Lung (tissue), 12 donors: Measurements from ENCODE around the gene MLLT3. TPM values are rescaled to one million over a fixed set of nuclear protein-coding genes. Genes with fewer than 3 reads are reported as not detected.

Source experiments
- ATAC-seq: fragments of 200-7000 bp; cut with Tn5 transposase; one replicate; pipeline ENCODE4 v1.9.1; 2020; ENCODE audit warnings: moderate number of reproducible peaks; ENCODE audit not compliant: insufficient read depth, low FRiP score
- DNase-seq, 3 donors: peaks; one replicate each; pipeline ENCODE4 v3.0.0-alpha.2; 2013 to 2017
- H3K27ac ChIP-seq, 2 donors: one replicate each; pipeline ENCODE4 v1.5.1; 2013; ENCODE audit warnings: mild to moderate bottlenecking in 2 of 2, moderate library complexity in 2 of 2, control low read depth in 1 of 2, inconsistent platforms in 1 of 2, low read depth in 1 of 2, low read length in 1 of 2
- H3K27me3 ChIP-seq, 3 donors: one replicate each; pipeline ENCODE4 v1.5.1; 2013; ENCODE audit warnings: low read length in 2 of 3; ENCODE audit not compliant: control insufficient read depth in 3 of 3, insufficient read depth in 3 of 3
- H3K36me3 ChIP-seq, 4 donors: one replicate each; pipeline ENCODE4 v1.5.1; 2013; ENCODE audit warnings: low read length in 4 of 4, mild to moderate bottlenecking in 1 of 4, moderate library complexity in 1 of 4; ENCODE audit not compliant: control insufficient read depth in 4 of 4, insufficient read depth in 4 of 4
- H3K4me1 ChIP-seq, 5 donors: one replicate each; pipeline ENCODE4 v1.5.1; 2013; ENCODE audit warnings: low read length in 5 of 5, mild to moderate bottlenecking in 2 of 5, moderate library complexity in 1 of 5; ENCODE audit not compliant: control insufficient read depth in 5 of 5, insufficient read depth in 5 of 5
- H3K4me3 ChIP-seq: one replicate; pipeline ENCODE4 v1.5.1; 2013; ENCODE audit warnings: mild to moderate bottlenecking, control low read depth, moderate library complexity
- H3K9ac ChIP-seq, 2 donors: one replicate each; pipeline ENCODE4 v1.5.1; 2013; ENCODE audit warnings: low read length in 2 of 2, control low read depth in 1 of 2; ENCODE audit not compliant: insufficient read depth in 1 of 2
- H3K9me3 ChIP-seq, 4 donors: one replicate each; pipeline ENCODE4 v1.5.1; 2013; ENCODE audit warnings: low read length in 3 of 4, mild to moderate bottlenecking in 1 of 4, moderate library complexity in 1 of 4; ENCODE audit not compliant: control insufficient read depth in 4 of 4, insufficient read depth in 3 of 4
- WGBS, 2 donors: extraction: QIAGEN DNeasy Blood & Tissue Kit; methylation state at CpG; one replicate each; pipeline ENCODE4 v1.1.7; 2013; 5-methylcytosine and 5-hydroxymethylcytosine counted together
- polyA plus RNA-seq, 2 donors: library from polyadenylated mRNA; stranded (reverse); fragments of 200-250 nt; gene quantifications; one replicate each; pipeline ENCODE4 v1.2.1, GENCODE V29; 2013
- total RNA-seq, 2 donors: library from RNA; depleted of rRNA in 1 of 2; stranded (reverse); fragments of >200 nt in 1 of 2; gene quantifications; one replicate each; pipeline ENCODE4 v1.2.1, GENCODE V29; 2014 to 2021
- TF ChIP-seq, protein P1 (sequence below): IDR thresholded peaks from 2 replicates; pipeline ENCODE4 v1.5.1; 2012; ENCODE audit warnings: mild to moderate bottlenecking; ENCODE audit errors: control extremely low read depth, extremely low read depth
- donor health status: control.
- donor health status: control.
- donor health status: Bipolar disorder and iron deficiency.
- donor health status: healthy.
- donor health status: DM: yes; HTN: yes; CAD: no.

Gene MLLT3
- total and polyA plus RNA-seq, 4 donors: 7.1 to 43.1 (median 13.7) TPM

DNA sequence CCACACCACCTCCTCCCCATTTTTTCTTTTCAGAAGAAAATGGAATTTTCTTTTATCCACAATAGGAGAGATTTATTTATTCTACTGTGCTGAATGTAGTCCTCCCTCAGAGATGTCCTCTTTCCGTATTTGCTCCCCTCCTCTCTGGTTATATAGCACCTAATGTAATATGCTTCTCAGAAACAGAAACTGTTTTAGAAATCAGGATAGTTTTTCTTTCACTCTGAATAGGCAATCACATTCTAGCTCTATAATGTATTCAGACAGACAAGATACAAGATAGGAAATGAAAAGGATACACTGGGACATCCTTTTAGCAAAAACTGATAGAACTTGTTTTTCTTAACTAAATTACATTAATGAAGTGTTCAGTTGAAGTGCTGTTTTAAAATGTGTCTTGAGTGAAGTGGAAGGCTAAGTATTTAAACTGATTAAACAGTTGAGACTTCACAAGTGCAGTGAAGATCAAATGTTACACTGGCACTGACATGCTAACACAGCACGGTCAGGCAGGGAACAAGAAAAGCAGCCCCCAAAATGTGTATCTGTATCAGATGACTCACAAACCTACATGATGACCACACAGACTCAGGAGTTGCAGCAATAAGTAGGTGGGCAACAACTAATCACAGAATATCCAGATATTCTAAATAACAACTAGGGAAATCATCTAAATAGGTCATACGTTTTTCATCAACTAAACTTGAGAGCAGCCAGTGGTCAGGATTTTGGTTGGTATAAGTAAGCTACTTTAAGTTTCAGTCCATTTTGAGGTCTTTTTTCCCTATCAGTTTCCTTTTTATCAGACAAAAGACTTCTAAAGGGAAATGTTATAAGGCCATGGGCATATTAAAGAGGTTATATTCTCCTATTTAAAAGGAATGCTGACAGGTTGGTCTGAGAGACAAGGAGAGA, 260.4 kb downstream of the MLLT3 start:
- TF ChIP-seq, protein P1, sequence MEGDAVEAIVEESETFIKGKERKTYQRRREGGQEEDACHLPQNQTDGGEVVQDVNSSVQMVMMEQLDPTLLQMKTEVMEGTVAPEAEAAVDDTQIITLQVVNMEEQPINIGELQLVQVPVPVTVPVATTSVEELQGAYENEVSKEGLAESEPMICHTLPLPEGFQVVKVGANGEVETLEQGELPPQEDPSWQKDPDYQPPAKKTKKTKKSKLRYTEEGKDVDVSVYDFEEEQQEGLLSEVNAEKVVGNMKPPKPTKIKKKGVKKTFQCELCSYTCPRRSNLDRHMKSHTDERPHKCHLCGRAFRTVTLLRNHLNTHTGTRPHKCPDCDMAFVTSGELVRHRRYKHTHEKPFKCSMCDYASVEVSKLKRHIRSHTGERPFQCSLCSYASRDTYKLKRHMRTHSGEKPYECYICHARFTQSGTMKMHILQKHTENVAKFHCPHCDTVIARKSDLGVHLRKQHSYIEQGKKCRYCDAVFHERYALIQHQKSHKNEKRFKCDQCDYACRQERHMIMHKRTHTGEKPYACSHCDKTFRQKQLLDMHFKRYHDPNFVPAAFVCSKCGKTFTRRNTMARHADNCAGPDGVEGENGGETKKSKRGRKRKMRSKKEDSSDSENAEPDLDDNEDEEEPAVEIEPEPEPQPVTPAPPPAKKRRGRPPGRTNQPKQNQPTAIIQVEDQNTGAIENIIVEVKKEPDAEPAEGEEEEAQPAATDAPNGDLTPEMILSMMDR: no peak
- H3K9me3 ChIP-seq: no peaks in the 10 kb centered on the region
- ATAC-seq (no peak), DNase-seq (no peak)
- peaks cover 0 to 8% (median 3%) of the 10 kb centered on the region in 4 donors for H3K36me3 ChIP-seq
- WGBS, 2 donors: 66 to 80% methylated on average over 3 of the region's 3 CpGs
- no peak overlapping the region for H3K9ac ChIP-seq
- H3K27me3 ChIP-seq: no peaks in the 10 kb centered on the region
- no peak overlapping the region for H3K27ac ChIP-seq
- no peak overlapping the region for H3K4me3 ChIP-seq
- peaks cover 0 to 13% (median 8%) of the 10 kb centered on the region in 5 donors for H3K4me1 ChIP-seq

DNA sequence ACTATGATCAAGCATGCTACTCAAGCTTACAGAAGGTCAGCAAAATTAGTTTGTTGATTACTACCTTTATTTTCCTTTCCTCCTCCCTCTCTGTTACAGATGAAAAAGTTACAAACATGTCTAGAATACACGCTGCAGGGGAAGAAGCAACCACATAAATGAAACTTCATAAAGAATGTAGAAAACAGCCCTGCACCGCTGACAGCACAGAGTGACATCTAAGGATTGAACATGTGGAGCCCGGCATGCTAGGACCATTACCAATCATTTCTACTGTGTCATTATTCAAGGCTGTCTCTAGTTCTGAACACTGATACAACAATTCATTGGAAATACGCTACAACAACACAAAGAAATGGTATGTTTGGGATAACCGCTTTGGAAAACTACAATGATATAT, 261.1 kb downstream of the MLLT3 start:
- H3K4me3 ChIP-seq: no peak overlapping the region
- TF ChIP-seq, protein P1: no peak

DNA sequence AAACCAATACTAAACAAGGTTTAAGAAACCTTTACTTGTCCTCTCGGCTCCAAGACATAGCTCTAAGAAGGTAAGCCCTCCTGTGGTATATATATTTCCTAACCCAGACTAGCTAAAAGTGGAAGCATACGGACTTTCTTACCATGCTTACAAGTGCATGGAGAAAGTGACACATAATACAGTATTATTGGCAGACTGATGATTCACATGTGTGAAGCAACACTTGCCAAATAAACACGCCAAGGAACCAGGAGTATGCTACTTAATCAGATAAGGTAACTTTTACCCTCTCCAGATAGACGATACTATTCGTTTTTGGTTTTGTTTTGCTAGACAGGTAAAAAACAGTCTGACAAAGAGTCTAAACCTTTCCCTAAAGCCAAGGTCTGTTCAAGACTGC, 264.1 kb downstream of the MLLT3 start:
- TF ChIP-seq, protein P1: no peak
- peaks cover 0 to 8% (median 3%) of the 10 kb centered on the region in 4 donors for H3K36me3 ChIP-seq
- ATAC-seq: peak; percentile 51
- H3K9me3 ChIP-seq: no peaks in the 10 kb centered on the region
- H3K27me3 ChIP-seq: no peaks in the 10 kb centered on the region
- no peak overlapping the region for H3K4me3 ChIP-seq
- H3K27ac ChIP-seq: no peak overlapping the region
- DNase-seq: no peak
- WGBS, 2 donors: 67 to 69% methylated on average over 5 of the region's 5 CpGs
- H3K4me1 ChIP-seq: peaks cover 0 to 46% (median 28%) of the 10 kb centered on the region in 5 donors
- no peak overlapping the region for H3K9ac ChIP-seq

More for the DNA sequence above, 261.1 kb downstream of the MLLT3 start:
- WGBS, 2 donors: 94 to 96% methylated on average over 5 of the region's 5 CpGs
- H3K27ac ChIP-seq: no peak overlapping the region
- H3K9me3 ChIP-seq: no peaks in the 10 kb centered on the region
- H3K27me3 ChIP-seq: no peaks in the 10 kb centered on the region
- H3K4me1 ChIP-seq: peaks cover 0 to 20% (median 11%) of the 10 kb centered on the region in 5 donors
- ATAC-seq (no peak), DNase-seq (no peak)
- H3K9ac ChIP-seq: no peak overlapping the region
- peaks cover 0 to 8% (median 3%) of the 10 kb centered on the region in 4 donors for H3K36me3 ChIP-seq
